Hepatocyte (in vitro differentiated cells): Measurements from ENCODE around the gene OR2T33. TPM values are rescaled to one million over a fixed set of nuclear protein-coding genes. Genes with fewer than 3 reads are reported as not detected.
"Not testable (repeated sequence)": the region's sequence is repeated elsewhere in the genome, so short reads cannot be mapped to it uniquely, and the experiment has no call there.

Source experiments
- DNase-seq: peaks from one replicate; pipeline ENCODE4 v3.0.0-alpha.2; 2016; ENCODE audit warnings: low spot score
- H2AFZ ChIP-seq: fragments of 200-600 bp; sonication (generic); 2 replicates; pipeline ENCODE4 v1.6.0; 2016; ENCODE audit warnings: antibody characterized with exemption, mild to moderate bottlenecking
- H3K27ac ChIP-seq: fragments of 200-600 bp; sonication (generic); 2 replicates; pipeline ENCODE4 v1.5.1; 2016; ENCODE audit warnings: mild to moderate bottlenecking
- H3K27me3 ChIP-seq: fragments of 200-600 bp; sonication (generic); 2 replicates; pipeline ENCODE4 v1.6.1; 2016
- H3K36me3 ChIP-seq: fragments of 200-600 bp; sonication (generic); replicated peaks from 2 replicates; pipeline ENCODE4 v1.5.1; 2016; ENCODE audit warnings: low read depth; ENCODE audit not compliant: insufficient read depth
- H3K4me1 ChIP-seq: fragments of 200-600 bp; sonication (generic); 2 replicates; pipeline ENCODE4 v1.5.1; 2016; ENCODE audit warnings: mild to moderate bottlenecking, moderate library complexity; ENCODE audit not compliant: insufficient read depth
- H3K4me2 ChIP-seq: fragments of 200-600 bp; sonication (generic); 2 replicates; pipeline ENCODE4 v1.6.0; 2016
- H3K4me3 ChIP-seq: fragments of 200-600 bp; sonication (generic); 2 replicates; pipeline ENCODE4 v1.5.1; 2016; ENCODE audit warnings: mild to moderate bottlenecking
- H3K79me2 ChIP-seq: fragments of 200-600 bp; sonication (generic); 2 replicates; pipeline ENCODE4 v1.6.0; 2017; ENCODE audit warnings: mild to moderate bottlenecking
- H3K9me2 ChIP-seq: fragments of 200-600 bp; sonication (generic); replicated peaks from 2 replicates; pipeline ENCODE4 v1.6.0; 2017; ENCODE audit warnings: mild to moderate bottlenecking; ENCODE audit not compliant: insufficient read depth
- H3K9me3 ChIP-seq: fragments of 200-600 bp; sonication (generic); 2 replicates; pipeline ENCODE4 v1.5.1; 2016; ENCODE audit warnings: low read depth, mild to moderate bottlenecking
- H4K20me1 ChIP-seq: fragments of 200-600 bp; sonication (generic); 2 replicates; pipeline ENCODE4 v1.6.0; 2016; ENCODE audit warnings: mild to moderate bottlenecking; ENCODE audit not compliant: insufficient read depth, poor library complexity, severe bottlenecking
- EZH2 ChIP-seq: fragments of 200-600 bp; sonication (generic); IDR thresholded peaks from 2 replicates; pipeline ENCODE4 v1.6.1; 2016; ENCODE audit warnings: antibody characterized with exemption, mild to moderate bottlenecking, borderline replicate concordance
- EZH2phosphoT487 ChIP-seq: fragments of 200-600 bp; sonication (generic); IDR thresholded peaks from one replicate; pipeline ENCODE4 v1.6.1; 2018; ENCODE audit warnings: antibody characterized with exemption, mild to moderate bottlenecking, low read depth, moderate library complexity; ENCODE audit not compliant: unreplicated experiment, severe bottlenecking
- WGBS: methylation state at CpG from one replicate; pipeline ENCODE4 v1.1.6; 2016; ENCODE audit warnings: low lambda C conversion rate; ENCODE audit errors: missing lambda C conversion rate; 5-methylcytosine and 5-hydroxymethylcytosine counted together
- polyA plus RNA-seq: library from polyadenylated mRNA; unstranded; fragments of >200 nt; fragmentation: Nextera tagmentation; extraction: Ambion mirVana; gene quantifications from 2 replicates; pipeline ENCODE4 v1.2.1, GENCODE V29; 2016
- total RNA-seq: library from RNA; depleted of rRNA; stranded (reverse); fragments of >200 nt; gene quantifications from 2 replicates; pipeline ENCODE4 v1.2.3, GENCODE V29; 2014
- TF ChIP-seq, protein P1 (sequence below): fragments of 200-600 bp; sonication (generic); IDR thresholded peaks from 2 replicates; pipeline ENCODE4 v1.5.1; 2016; ENCODE audit warnings: antibody characterized with exemption, mild to moderate bottlenecking; ENCODE audit not compliant: poor library complexity

Gene OR2T33
- total and polyA plus RNA-seq, 2 experiments from 2014 or later, result not detected

DNA sequence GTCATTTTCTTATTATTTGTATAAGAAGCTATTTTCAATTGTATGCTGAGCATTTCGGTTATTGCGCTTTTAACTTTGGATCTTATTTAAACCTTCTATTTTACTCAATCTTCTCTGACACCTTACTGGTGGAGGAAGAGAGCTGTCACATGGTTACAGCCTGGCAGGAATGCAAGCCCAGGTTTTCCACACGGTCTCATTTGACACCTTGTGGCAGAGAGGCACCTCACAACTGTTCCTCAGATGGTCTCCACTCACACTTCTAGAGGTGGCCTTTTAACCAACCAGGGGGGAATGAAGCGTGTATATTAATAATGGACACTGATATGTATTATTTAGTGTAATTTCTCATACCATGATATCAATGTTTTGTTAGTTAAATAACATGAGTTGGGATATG is 9.6 kb downstream of the OR2T33 start:
- WGBS, result 62% methylated on average over 4 of the region's 4 CpGs
- no peaks in the 10 kb centered on the region for H3K4me1 ChIP-seq
- no peak overlapping the region for H2AFZ ChIP-seq
- H3K9me2 ChIP-seq, result no peaks in the 10 kb centered on the region
- DNase-seq, result no peak
- H3K79me2 ChIP-seq, result no peaks in the 10 kb centered on the region
- no peak for TF ChIP-seq EZH2
- no peak for TF ChIP-seq EZH2phosphoT487
- TF ChIP-seq, protein P1, sequence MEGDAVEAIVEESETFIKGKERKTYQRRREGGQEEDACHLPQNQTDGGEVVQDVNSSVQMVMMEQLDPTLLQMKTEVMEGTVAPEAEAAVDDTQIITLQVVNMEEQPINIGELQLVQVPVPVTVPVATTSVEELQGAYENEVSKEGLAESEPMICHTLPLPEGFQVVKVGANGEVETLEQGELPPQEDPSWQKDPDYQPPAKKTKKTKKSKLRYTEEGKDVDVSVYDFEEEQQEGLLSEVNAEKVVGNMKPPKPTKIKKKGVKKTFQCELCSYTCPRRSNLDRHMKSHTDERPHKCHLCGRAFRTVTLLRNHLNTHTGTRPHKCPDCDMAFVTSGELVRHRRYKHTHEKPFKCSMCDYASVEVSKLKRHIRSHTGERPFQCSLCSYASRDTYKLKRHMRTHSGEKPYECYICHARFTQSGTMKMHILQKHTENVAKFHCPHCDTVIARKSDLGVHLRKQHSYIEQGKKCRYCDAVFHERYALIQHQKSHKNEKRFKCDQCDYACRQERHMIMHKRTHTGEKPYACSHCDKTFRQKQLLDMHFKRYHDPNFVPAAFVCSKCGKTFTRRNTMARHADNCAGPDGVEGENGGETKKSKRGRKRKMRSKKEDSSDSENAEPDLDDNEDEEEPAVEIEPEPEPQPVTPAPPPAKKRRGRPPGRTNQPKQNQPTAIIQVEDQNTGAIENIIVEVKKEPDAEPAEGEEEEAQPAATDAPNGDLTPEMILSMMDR, result no peak
- no peak overlapping the region for H3K4me2 ChIP-seq
- H3K4me3 ChIP-seq, result no peak overlapping the region
- H3K27ac ChIP-seq, result no peak overlapping the region
- H4K20me1 ChIP-seq, result no peaks in the 10 kb centered on the region
- H3K9me3 ChIP-seq, result no peaks in the 10 kb centered on the region
- no peaks in the 10 kb centered on the region for H3K27me3 ChIP-seq
- no peaks in the 10 kb centered on the region for H3K36me3 ChIP-seq

DNA sequence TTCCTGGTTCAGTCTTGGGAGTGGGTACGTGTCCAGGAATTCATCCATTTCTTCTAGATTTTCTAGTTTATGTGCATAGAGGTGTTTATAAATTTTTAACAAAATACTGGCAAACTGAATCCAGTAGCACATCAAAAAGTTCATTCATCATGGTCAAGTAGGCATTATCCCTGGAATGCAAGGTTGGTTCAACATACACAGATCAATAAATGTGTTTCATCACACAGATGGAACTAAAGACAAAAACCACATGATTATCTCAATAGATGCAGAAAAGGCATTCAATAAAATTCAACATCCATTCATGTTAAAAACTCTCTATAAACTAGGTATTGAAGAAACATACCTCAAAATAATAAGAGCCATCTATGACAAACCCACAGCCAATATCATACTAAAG is 18.5 kb downstream of the OR2T33 start:
- H3K4me3 ChIP-seq, H3K9me3 ChIP-seq, H3K4me1 ChIP-seq, H3K9me2 ChIP-seq, H3K4me2 ChIP-seq, DNase-seq, H2AFZ ChIP-seq, H3K27ac ChIP-seq, H3K27me3 ChIP-seq, H4K20me1 ChIP-seq, H3K36me3 ChIP-seq, H3K79me2 ChIP-seq: not testable (repeated sequence)
- 44% methylated on average over 1 of the region's 1 CpG for WGBS

DNA sequence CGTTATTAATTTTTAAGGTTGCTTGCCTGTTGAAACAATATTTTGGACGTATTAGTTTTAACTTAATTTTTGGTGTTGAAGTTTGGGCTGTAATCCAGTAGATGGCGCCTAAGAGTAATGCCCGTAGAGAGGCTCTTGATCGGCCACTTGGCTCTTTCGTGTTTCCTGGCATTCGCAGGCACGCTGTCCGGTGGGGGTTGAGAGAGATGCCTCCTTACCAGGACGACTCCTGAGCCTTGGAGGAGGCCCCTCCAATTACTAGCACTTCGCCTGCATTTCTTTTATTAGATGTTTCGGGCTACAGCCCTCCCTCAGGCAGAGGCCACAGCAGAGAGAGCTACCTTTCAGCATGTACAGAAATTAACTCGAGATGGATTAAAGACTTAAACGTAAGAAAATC is 34.6 kb downstream of the OR2T33 start:
- Histone ChIP-seq H3K27me3 (no peaks in the 10 kb centered on the region), H2AFZ (no peak overlapping the region), H3K4me2 (no peak overlapping the region), H3K36me3 (no peaks in the 10 kb centered on the region), H3K4me3 (no peak overlapping the region), H4K20me1 (no peaks in the 10 kb centered on the region), H3K9me3 (no peaks in the 10 kb centered on the region), H3K9me2 (no peaks in the 10 kb centered on the region), H3K4me1 (no peaks in the 10 kb centered on the region), H3K79me2 (no peaks in the 10 kb centered on the region), H3K27ac (no peak overlapping the region)
- no peak for DNase-seq
- TF ChIP-seq EZH2, result no peak
- TF ChIP-seq, protein P1, result no peak
- TF ChIP-seq EZH2phosphoT487, result no peak
- WGBS, result 42% methylated on average over 14 of the region's 14 CpGs

DNA sequence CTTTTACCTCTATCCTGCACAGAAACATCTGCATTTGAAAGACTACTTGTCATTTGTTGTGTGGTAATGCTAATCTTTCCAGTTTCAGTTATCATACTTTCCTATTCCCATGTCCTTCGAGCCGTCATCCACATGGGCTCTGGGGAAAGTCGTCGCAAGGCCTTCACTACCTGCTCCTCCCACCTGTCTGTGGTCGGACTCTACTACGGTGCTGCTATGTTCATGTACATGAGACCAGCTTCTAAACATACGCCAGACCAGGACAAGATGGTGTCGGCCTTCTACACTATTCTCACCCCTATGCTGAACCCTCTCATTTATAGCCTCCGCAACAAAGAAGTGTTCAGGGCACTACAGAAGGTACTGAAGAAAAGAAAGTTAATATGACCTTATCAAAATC is 38.3 kb downstream of the OR2T33 start:
- H2AFZ ChIP-seq, result no peak overlapping the region
- no peak for DNase-seq
- H3K79me2 ChIP-seq, result no peaks in the 10 kb centered on the region
- no peaks in the 10 kb centered on the region for H4K20me1 ChIP-seq
- H3K4me1 ChIP-seq, result no peaks in the 10 kb centered on the region
- WGBS, result 76% methylated on average over 9 of the region's 9 CpGs
- TF ChIP-seq EZH2phosphoT487 (no peak), EZH2 (no peak)
- TF ChIP-seq, protein P1, result no peak
- no peak overlapping the region for H3K27ac ChIP-seq
- H3K27me3 ChIP-seq, result no peaks in the 10 kb centered on the region
- H3K4me3 ChIP-seq, result no peak overlapping the region
- H3K9me2 ChIP-seq, result no peaks in the 10 kb centered on the region
- no peaks in the 10 kb centered on the region for H3K9me3 ChIP-seq
- H3K36me3 ChIP-seq, result no peaks in the 10 kb centered on the region
- no peak overlapping the region for H3K4me2 ChIP-seq
